NT2/D1 (cell line): ENCODE results near the gene CPLX1.

Experiments
- SUZ12 ChIP-seq: IDR thresholded peaks from 2 replicates; pipeline ENCODE4 v1.6.1; 2011; ENCODE audit not compliant: insufficient read length, insufficient read depth; ENCODE audit errors: extremely low read depth
- YY1 ChIP-seq: IDR thresholded peaks from 2 replicates; pipeline ENCODE4 v1.6.1; 2011; ENCODE audit not compliant: insufficient read length, insufficient read depth
- ZNF274 ChIP-seq: IDR thresholded peaks from 2 replicates; pipeline ENCODE4 v1.6.1; 2011; ENCODE audit warnings: mild to moderate bottlenecking, low read depth, low read length

DNA sequence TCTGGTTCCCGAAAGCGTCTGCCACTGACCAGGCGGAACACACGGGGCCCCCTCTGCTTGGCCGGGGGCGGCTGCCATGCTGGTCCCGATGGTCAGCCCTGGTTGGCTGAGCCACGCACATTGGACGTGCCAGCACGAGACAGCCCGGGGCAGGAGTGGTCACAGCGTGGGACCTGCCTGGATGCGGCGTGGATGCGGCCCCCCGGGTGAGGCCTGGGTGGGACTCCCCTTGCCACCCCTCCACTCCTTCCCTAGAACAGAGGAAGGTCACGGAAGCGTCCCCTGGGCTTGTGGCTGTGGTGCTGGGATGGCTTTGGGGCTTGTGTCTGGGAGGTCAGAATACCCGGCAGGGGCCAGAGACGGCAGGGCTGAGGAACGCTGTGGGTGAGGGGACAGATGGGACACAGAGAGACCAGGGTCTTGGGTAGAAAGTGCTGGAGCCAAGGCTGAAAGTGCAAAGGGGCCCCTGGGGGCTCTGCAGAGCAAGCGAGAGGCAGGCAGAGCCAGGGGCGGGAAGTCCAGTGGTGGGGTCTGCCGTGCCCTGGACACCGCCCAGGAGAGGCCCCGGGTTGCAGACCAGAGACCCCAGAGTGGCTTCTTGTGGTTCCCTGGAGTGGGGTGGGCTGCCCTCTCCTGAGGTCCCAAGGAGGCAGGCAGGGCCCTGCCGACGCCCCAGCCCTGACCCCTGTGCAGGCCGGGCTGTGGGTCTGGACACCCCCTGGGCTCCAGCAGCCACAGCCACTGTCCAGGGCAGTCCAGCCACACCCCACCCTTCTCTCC is 8.6 kb upstream of the CPLX1 start:
- TF ChIP-seq ZNF274, result no peak
- TF ChIP-seq YY1, result no peak
- TF ChIP-seq SUZ12, result no peak
